Measurements from ENCODE around the gene TNFAIP2. TPM values are rescaled to one million over a fixed set of nuclear protein-coding genes. Genes with fewer than 3 reads are reported as not detected.

Gene TNFAIP2
- total RNA-seq, 1 donor from 2014 or later = 108 TPM

GRCh38 chr14:103127356-103127755, 4.1 kb downstream of the TNFAIP2 start:
- no peaks in the 10 kb centered on the region for H3K36me3 Mint-ChIP-seq
- H3K27me3 Mint-ChIP-seq (ENCODE audit: low read depth) = peaks cover 18% of the 10 kb centered on the region
- H3K9me3 Mint-ChIP-seq = no peaks in the 10 kb centered on the region
- no peak overlapping the region for H3K4me3 Mint-ChIP-seq
- no peak overlapping the region for H3K27ac Mint-ChIP-seq
- TF ChIP-seq CTCF (IDR thresholded peaks at IDR 0.05; ENCODE audit: unreplicated experiment) = no peak
- H3K4me1 Mint-ChIP-seq = peaks cover 59% of the 10 kb centered on the region
- DNase-seq (ENCODE audit: low spot score in 2 of 2, unreplicated experiment in 2 of 2) = peak in 1 of 2 experiments; percentile 39

GRCh38 chr14:103127861-103128598, 4.8 kb downstream of the TNFAIP2 start:
- no peak for TF ChIP-seq CTCF (IDR thresholded peaks at IDR 0.05; ENCODE audit: unreplicated experiment)
- DNase-seq (ENCODE audit: low spot score in 2 of 2, unreplicated experiment in 2 of 2) = no peak
- H3K36me3 Mint-ChIP-seq = peaks cover 1% of the 10 kb centered on the region
- peak overlapping the region; percentile 14 for H3K4me3 Mint-ChIP-seq
- no peak overlapping the region for H3K27ac Mint-ChIP-seq
- peaks cover 64% of the 10 kb centered on the region for H3K4me1 Mint-ChIP-seq
- H3K27me3 Mint-ChIP-seq (ENCODE audit: low read depth) = peaks cover 18% of the 10 kb centered on the region
- no peaks in the 10 kb centered on the region for H3K9me3 Mint-ChIP-seq

GRCh38 chr14:103128631-103129300, 5.5 kb downstream of the TNFAIP2 start:
- peaks cover 6% of the 10 kb centered on the region for H3K36me3 Mint-ChIP-seq
- peak overlapping the region; percentile 3 for H3K27ac Mint-ChIP-seq
- peaks cover 64% of the 10 kb centered on the region for H3K4me1 Mint-ChIP-seq
- DNase-seq (ENCODE audit: low spot score in 2 of 2, unreplicated experiment in 2 of 2) = no peak
- no peak for TF ChIP-seq CTCF (IDR thresholded peaks at IDR 0.05; ENCODE audit: unreplicated experiment)
- H3K27me3 Mint-ChIP-seq (ENCODE audit: low read depth) = peaks cover 18% of the 10 kb centered on the region
- no peaks in the 10 kb centered on the region for H3K9me3 Mint-ChIP-seq
- peak overlapping the region; percentile 14 for H3K4me3 Mint-ChIP-seq

GRCh38 chr14:103129301-103130016, 6.2 kb downstream of the TNFAIP2 start:
- DNase-seq (ENCODE audit: low spot score in 2 of 2, unreplicated experiment in 2 of 2) = no peak
- Mint-ChIP-seq H3K27ac (peak overlapping the region; percentile 3), H3K27me3 (ENCODE audit: low read depth) (peaks cover 11% of the 10 kb centered on the region), H3K36me3 (peaks cover 9% of the 10 kb centered on the region), H3K4me3 (no peak overlapping the region), H3K9me3 (no peaks in the 10 kb centered on the region), H3K4me1 (peaks cover 58% of the 10 kb centered on the region)
- TF ChIP-seq CTCF (IDR thresholded peaks at IDR 0.05; ENCODE audit: unreplicated experiment) = no peak

GRCh38 chr14:103130017-103130764, 6.9 kb downstream of the TNFAIP2 start:
- Mint-ChIP-seq H3K4me1 (peaks cover 57% of the 10 kb centered on the region), H3K27me3 (ENCODE audit: low read depth) (peaks cover 8% of the 10 kb centered on the region), H3K9me3 (no peaks in the 10 kb centered on the region), H3K4me3 (peak overlapping the region; percentile 38), H3K36me3 (peaks cover 14% of the 10 kb centered on the region), H3K27ac (peak overlapping the region; percentile 95)
- no peak for DNase-seq (ENCODE audit: low spot score in 2 of 2, unreplicated experiment in 2 of 2)
- no peak for TF ChIP-seq CTCF (IDR thresholded peaks at IDR 0.05; ENCODE audit: unreplicated experiment)
